ENCODE measurements around the gene PPARG.
"Not testable (repeated sequence)": the region's sequence is repeated elsewhere in the genome, so short reads cannot be mapped to it uniquely, and the experiment has no call there.

The PPARG gene

DNA sequence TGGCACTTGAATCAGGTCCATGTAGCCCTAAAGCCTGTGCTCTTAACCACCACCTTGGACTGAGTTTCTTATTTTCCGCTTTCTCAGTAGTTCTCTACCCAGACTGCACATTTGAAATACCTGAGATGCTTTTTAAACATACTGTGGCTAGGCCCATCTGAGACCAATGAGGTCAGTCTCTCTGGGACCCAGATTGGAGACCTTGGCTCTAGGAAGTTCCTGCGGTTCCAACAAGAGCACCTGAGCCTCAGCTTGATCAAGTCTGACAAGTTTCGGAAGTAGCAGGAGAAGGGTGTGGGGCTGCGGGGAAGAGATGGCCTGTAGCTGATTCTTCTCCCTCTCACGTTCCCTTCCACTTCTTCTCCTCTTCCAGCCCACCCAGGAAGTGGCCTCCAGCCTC lies 183.9 kb downstream of the PPARG start:
- DNase-seq (ENCODE audit: low read depth, low spot score): no peak
- Histone ChIP-seq H3K9me3 (ENCODE audit: insufficient read depth, low read length) (no peaks in the 10 kb centered on the region), H3K36me3 (ENCODE audit: insufficient read depth, insufficient read length, low read length) (no peaks in the 10 kb centered on the region), H3K4me3 (ENCODE audit: insufficient read length, low read depth) (no peak overlapping the region), H3K9ac (ENCODE audit: insufficient read length, low read depth) (no peak overlapping the region), H3K4me1 (ENCODE audit: insufficient read depth, insufficient read length) (peaks cover 9% of the 10 kb centered on the region), H3K27me3 (ENCODE audit: insufficient read depth, insufficient read length) (peaks cover 2% of the 10 kb centered on the region)
- TF ChIP-seq SUZ12 (IDR thresholded peaks at IDR 0.05; ENCODE audit: extremely low read depth, insufficient read depth, insufficient read length) (no peak), YY1 (IDR thresholded peaks at IDR 0.05; ENCODE audit: insufficient read depth, insufficient read length) (no peak), ZNF274 (IDR thresholded peaks at IDR 0.05; ENCODE audit: low read depth, low read length) (no peak)

- H3K9ac ChIP-seq (ENCODE audit: insufficient read length, low read depth): no peak overlapping the region
- no peaks in the 10 kb centered on the region for H3K9me3 ChIP-seq (ENCODE audit: insufficient read depth, low read length)
- no peak overlapping the region for H3K4me3 ChIP-seq (ENCODE audit: insufficient read length, low read depth)
- TF ChIP-seq SUZ12 (IDR thresholded peaks at IDR 0.05; ENCODE audit: extremely low read depth, insufficient read depth, insufficient read length) (no peak), YY1 (IDR thresholded peaks at IDR 0.05; ENCODE audit: insufficient read depth, insufficient read length) (no peak)
- H3K4me1 ChIP-seq (ENCODE audit: insufficient read depth, insufficient read length): peaks cover 9% of the 10 kb centered on the region
- no peak for DNase-seq (ENCODE audit: low read depth, low spot score)
- H3K36me3 ChIP-seq (ENCODE audit: insufficient read depth, insufficient read length, low read length): no peaks in the 10 kb centered on the region
- H3K27me3 ChIP-seq (ENCODE audit: insufficient read depth, insufficient read length): peaks cover 2% of the 10 kb centered on the region
These were observed 184.6 kb downstream of the PPARG start for GRCh38 chr3:12473511-12473910.

GRCh38 chr3:12476238-12476897 lies 187.5 kb downstream of the PPARG start:
- H3K9ac ChIP-seq (ENCODE audit: insufficient read length, low read depth): no peak overlapping the region
- no peak for TF ChIP-seq YY1 (IDR thresholded peaks at IDR 0.05; ENCODE audit: insufficient read depth, insufficient read length)
- TF ChIP-seq ZNF274 (IDR thresholded peaks at IDR 0.05; ENCODE audit: low read depth, low read length): no peak
- TF ChIP-seq SUZ12 (IDR thresholded peaks at IDR 0.05; ENCODE audit: extremely low read depth, insufficient read depth, insufficient read length): no peak
- no peak overlapping the region for H3K4me3 ChIP-seq (ENCODE audit: insufficient read length, low read depth)
- peaks cover 5% of the 10 kb centered on the region for H3K4me1 ChIP-seq (ENCODE audit: insufficient read depth, insufficient read length)
- H3K36me3 ChIP-seq (ENCODE audit: insufficient read depth, insufficient read length, low read length): no peaks in the 10 kb centered on the region
- H3K9me3 ChIP-seq (ENCODE audit: insufficient read depth, low read length): no peaks in the 10 kb centered on the region
- peaks cover 2% of the 10 kb centered on the region for H3K27me3 ChIP-seq (ENCODE audit: insufficient read depth, insufficient read length)
- no peak for DNase-seq (ENCODE audit: low read depth, low spot score)

GRCh38 chr3:12477256-12477655 lies 188.4 kb downstream of the PPARG start:
- Histone ChIP-seq H3K4me3 (ENCODE audit: insufficient read length, low read depth) (no peak overlapping the region), H3K4me1 (ENCODE audit: insufficient read depth, insufficient read length) (peaks cover 3% of the 10 kb centered on the region), H3K27me3 (ENCODE audit: insufficient read depth, insufficient read length) (no peaks in the 10 kb centered on the region), H3K9ac (ENCODE audit: insufficient read length, low read depth) (no peak overlapping the region), H3K9me3 (ENCODE audit: insufficient read depth, low read length) (no peaks in the 10 kb centered on the region), H3K36me3 (ENCODE audit: insufficient read depth, insufficient read length, low read length) (no peaks in the 10 kb centered on the region)
- DNase-seq (ENCODE audit: low read depth, low spot score): no peak
- TF ChIP-seq SUZ12 (IDR thresholded peaks at IDR 0.05; ENCODE audit: extremely low read depth, insufficient read depth, insufficient read length) (no peak), YY1 (IDR thresholded peaks at IDR 0.05; ENCODE audit: insufficient read depth, insufficient read length) (no peak), ZNF274 (IDR thresholded peaks at IDR 0.05; ENCODE audit: low read depth, low read length) (no peak)

DNA sequence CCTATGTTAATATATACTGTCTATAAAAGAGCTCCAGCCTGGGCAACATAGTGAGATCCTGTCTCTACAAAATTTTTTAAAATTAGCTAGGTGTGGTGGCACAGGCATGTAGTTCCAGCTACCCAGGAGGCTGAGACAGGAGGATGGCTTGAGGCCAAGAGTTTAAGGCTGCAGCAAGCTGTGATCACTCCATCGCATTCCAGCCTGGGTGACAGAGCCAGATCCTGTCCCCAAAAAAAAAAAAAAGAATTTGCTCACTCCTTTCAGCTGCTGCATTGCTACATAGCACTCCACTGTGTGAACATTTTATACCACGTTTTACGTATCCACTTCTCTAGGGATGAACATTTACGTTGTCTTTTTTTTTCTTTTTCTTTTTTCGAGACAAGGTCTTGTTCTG lies 189.5 kb downstream of the PPARG start:
- Histone ChIP-seq H3K27me3 (ENCODE audit: insufficient read depth, insufficient read length) (no peaks in the 10 kb centered on the region), H3K9ac (ENCODE audit: insufficient read length, low read depth) (no peak overlapping the region), H3K36me3 (ENCODE audit: insufficient read depth, insufficient read length, low read length) (no peaks in the 10 kb centered on the region), H3K4me1 (ENCODE audit: insufficient read depth, insufficient read length) (peaks cover 3% of the 10 kb centered on the region), H3K4me3 (ENCODE audit: insufficient read length, low read depth) (no peak overlapping the region), H3K9me3 (ENCODE audit: insufficient read depth, low read length) (no peaks in the 10 kb centered on the region)
- TF ChIP-seq YY1 (IDR thresholded peaks at IDR 0.05; ENCODE audit: insufficient read depth, insufficient read length) (no peak), SUZ12 (IDR thresholded peaks at IDR 0.05; ENCODE audit: extremely low read depth, insufficient read depth, insufficient read length) (no peak), ZNF274 (IDR thresholded peaks at IDR 0.05; ENCODE audit: low read depth, low read length) (no peak)
- DNase-seq (ENCODE audit: low read depth, low spot score): no peak

- not testable (repeated sequence) for H3K4me3 ChIP-seq (ENCODE audit: insufficient read length, low read depth); H3K4me1 ChIP-seq (ENCODE audit: insufficient read depth, insufficient read length); H3K9me3 ChIP-seq (ENCODE audit: insufficient read depth, low read length); DNase-seq (ENCODE audit: low read depth, low spot score); H3K9ac ChIP-seq (ENCODE audit: insufficient read length, low read depth); H3K27me3 ChIP-seq (ENCODE audit: insufficient read depth, insufficient read length); H3K36me3 ChIP-seq (ENCODE audit: insufficient read depth, insufficient read length, low read length)
These were observed 190.3 kb downstream of the PPARG start for GRCh38 chr3:12479198-12479597.

GRCh38 chr3:12479919-12480427 lies 191.1 kb downstream of the PPARG start:
- no peak for TF ChIP-seq SUZ12 (IDR thresholded peaks at IDR 0.05; ENCODE audit: extremely low read depth, insufficient read depth, insufficient read length)
- TF ChIP-seq YY1 (IDR thresholded peaks at IDR 0.05; ENCODE audit: insufficient read depth, insufficient read length): no peak
- TF ChIP-seq ZNF274 (IDR thresholded peaks at IDR 0.05; ENCODE audit: low read depth, low read length): no peak
- Histone ChIP-seq H3K4me3 (ENCODE audit: insufficient read length, low read depth) (no peak overlapping the region), H3K9ac (ENCODE audit: insufficient read length, low read depth) (peak overlapping the region; percentile 18), H3K36me3 (ENCODE audit: insufficient read depth, insufficient read length, low read length) (no peaks in the 10 kb centered on the region), H3K9me3 (ENCODE audit: insufficient read depth, low read length) (no peaks in the 10 kb centered on the region), H3K27me3 (ENCODE audit: insufficient read depth, insufficient read length) (no peaks in the 10 kb centered on the region), H3K4me1 (ENCODE audit: insufficient read depth, insufficient read length) (peaks cover under 1% of the 10 kb centered on the region)
- peak; percentile 50 for DNase-seq (ENCODE audit: low read depth, low spot score)
